Endothelial cell (in vitro differentiated cells): Measurements from ENCODE around the gene ATP8A2. TPM values are rescaled to one million over a fixed set of nuclear protein-coding genes. Genes with fewer than 3 reads are reported as not detected.

Experiments used
- DNase-seq: peaks from one replicate; pipeline ENCODE4 v3.0.0; 2021; ENCODE audit warnings: low spot score
- H3K27ac Mint-ChIP-seq: one replicate; pipeline ENCODE4 v1.8.0; 2021; ENCODE audit warnings: mixed read lengths, inconsistent platforms; ENCODE audit not compliant: unreplicated experiment
- H3K27me3 Mint-ChIP-seq: one replicate; pipeline ENCODE4 v1.8.0; 2021; ENCODE audit warnings: mild to moderate bottlenecking, moderate library complexity, mixed read lengths, inconsistent platforms; ENCODE audit not compliant: unreplicated experiment
- H3K36me3 Mint-ChIP-seq: one replicate; pipeline ENCODE4 v1.8.0; 2021; ENCODE audit warnings: mild to moderate bottlenecking, low read depth, mixed read lengths, inconsistent platforms; ENCODE audit not compliant: unreplicated experiment
- H3K4me1 Mint-ChIP-seq: one replicate; pipeline ENCODE4 v1.8.0; 2021; ENCODE audit warnings: mild to moderate bottlenecking, mixed read lengths, inconsistent platforms; ENCODE audit not compliant: unreplicated experiment
- H3K4me3 Mint-ChIP-seq: one replicate; pipeline ENCODE4 v1.8.0; 2021; ENCODE audit warnings: mild to moderate bottlenecking, mixed read lengths, inconsistent platforms; ENCODE audit not compliant: unreplicated experiment
- H3K9me3 Mint-ChIP-seq: one replicate; pipeline ENCODE4 v1.8.0; 2021; ENCODE audit warnings: mixed read lengths, inconsistent platforms; ENCODE audit not compliant: unreplicated experiment
- total RNA-seq: library from RNA; stranded (reverse); fragmentation: NEBNext Ultra II Directional; extraction: Animal tissue kit (Norgen Biotek cat#: 25700); gene quantifications from one replicate; pipeline ENCODE4 v1.2.1, GENCODE V29; 2021; ENCODE audit not compliant: unreplicated experiment
- TF ChIP-seq, protein P1 (sequence below): fragments of 200-600 bp; sonication (generic); IDR thresholded peaks from one replicate; pipeline ENCODE4 v1.5.0; 2021; ENCODE audit warnings: antibody characterized with exemption; ENCODE audit not compliant: unreplicated experiment

Gene ATP8A2
- total RNA-seq, 1 donor from 2014 or later: 2.1 TPM

DNA sequence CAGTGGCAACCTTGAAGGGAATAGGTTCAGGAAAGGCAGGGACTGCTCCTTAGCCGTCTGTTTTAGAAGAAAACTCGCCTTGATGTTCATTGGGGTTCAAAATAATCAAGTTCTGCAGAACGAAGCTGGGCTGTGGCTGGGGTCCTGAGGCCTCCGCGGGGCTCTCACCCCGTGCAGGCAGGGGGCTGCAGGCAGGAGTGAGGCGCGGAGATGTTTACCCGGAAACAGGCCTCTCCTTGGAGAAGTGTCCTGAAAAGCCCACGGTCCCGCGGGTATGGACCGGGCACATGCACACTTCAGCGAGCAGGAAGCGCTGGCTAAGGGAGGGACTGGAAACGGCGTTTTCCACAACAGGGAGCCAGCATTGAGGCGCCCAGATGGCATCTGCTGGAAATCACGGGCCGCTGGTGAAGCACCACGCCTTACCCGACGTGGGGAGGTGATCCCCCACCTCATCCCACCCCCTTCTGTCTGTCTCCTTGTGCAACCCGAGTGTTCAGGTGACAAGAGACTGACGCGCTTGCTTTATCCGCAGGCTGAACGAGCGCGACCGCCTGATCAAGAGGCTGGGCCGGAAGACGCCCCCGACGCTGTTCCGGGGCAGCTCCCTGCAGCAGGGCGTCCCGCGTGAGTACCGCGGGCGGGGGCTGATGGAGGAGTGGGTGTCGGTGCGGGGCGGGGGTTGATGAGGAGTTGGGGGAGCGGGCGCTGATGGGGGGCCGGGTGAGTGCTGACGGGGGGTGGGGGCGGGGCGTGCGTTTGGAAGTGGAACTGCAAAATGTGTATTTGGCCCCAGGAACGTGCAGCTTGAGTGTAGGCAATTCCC, 640.4 kb downstream of the ATP8A2 start:
- no peak overlapping the region for H3K27ac Mint-ChIP-seq
- peaks cover 21% of the 10 kb centered on the region for H3K4me1 Mint-ChIP-seq
- H3K36me3 Mint-ChIP-seq: peaks cover 11% of the 10 kb centered on the region
- TF ChIP-seq, protein P1, sequence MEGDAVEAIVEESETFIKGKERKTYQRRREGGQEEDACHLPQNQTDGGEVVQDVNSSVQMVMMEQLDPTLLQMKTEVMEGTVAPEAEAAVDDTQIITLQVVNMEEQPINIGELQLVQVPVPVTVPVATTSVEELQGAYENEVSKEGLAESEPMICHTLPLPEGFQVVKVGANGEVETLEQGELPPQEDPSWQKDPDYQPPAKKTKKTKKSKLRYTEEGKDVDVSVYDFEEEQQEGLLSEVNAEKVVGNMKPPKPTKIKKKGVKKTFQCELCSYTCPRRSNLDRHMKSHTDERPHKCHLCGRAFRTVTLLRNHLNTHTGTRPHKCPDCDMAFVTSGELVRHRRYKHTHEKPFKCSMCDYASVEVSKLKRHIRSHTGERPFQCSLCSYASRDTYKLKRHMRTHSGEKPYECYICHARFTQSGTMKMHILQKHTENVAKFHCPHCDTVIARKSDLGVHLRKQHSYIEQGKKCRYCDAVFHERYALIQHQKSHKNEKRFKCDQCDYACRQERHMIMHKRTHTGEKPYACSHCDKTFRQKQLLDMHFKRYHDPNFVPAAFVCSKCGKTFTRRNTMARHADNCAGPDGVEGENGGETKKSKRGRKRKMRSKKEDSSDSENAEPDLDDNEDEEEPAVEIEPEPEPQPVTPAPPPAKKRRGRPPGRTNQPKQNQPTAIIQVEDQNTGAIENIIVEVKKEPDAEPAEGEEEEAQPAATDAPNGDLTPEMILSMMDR: no peak
- no peaks in the 10 kb centered on the region for H3K9me3 Mint-ChIP-seq
- H3K4me3 Mint-ChIP-seq: no peak overlapping the region
- H3K27me3 Mint-ChIP-seq: no peaks in the 10 kb centered on the region
- DNase-seq: no peak

DNA sequence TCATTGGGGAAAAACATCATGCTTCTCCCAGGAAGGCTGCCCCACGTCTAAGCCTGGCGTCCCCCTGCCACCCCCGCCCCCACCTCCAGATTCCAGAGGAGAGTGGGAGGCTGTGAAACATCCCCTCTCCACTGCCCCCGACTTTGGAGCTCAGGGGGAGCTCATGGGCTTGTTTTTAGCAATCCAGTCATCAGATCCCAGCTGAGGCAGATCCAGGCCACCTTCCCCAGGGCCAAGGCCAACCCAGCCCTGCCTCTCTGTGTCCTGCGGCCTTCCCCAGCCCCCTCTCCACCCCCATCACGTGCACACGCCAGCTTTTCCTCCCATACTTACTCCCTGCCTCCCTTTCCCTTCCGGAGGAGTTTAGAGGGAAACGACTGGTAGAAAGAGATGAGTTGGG, 641.2 kb downstream of the ATP8A2 start:
- TF ChIP-seq, protein P1: no peak
- no peak overlapping the region for H3K27ac Mint-ChIP-seq
- DNase-seq: no peak
- no peak overlapping the region for H3K4me3 Mint-ChIP-seq
- peaks cover 11% of the 10 kb centered on the region for H3K36me3 Mint-ChIP-seq
- no peaks in the 10 kb centered on the region for H3K9me3 Mint-ChIP-seq
- H3K4me1 Mint-ChIP-seq: peaks cover 20% of the 10 kb centered on the region
- no peaks in the 10 kb centered on the region for H3K27me3 Mint-ChIP-seq

DNA sequence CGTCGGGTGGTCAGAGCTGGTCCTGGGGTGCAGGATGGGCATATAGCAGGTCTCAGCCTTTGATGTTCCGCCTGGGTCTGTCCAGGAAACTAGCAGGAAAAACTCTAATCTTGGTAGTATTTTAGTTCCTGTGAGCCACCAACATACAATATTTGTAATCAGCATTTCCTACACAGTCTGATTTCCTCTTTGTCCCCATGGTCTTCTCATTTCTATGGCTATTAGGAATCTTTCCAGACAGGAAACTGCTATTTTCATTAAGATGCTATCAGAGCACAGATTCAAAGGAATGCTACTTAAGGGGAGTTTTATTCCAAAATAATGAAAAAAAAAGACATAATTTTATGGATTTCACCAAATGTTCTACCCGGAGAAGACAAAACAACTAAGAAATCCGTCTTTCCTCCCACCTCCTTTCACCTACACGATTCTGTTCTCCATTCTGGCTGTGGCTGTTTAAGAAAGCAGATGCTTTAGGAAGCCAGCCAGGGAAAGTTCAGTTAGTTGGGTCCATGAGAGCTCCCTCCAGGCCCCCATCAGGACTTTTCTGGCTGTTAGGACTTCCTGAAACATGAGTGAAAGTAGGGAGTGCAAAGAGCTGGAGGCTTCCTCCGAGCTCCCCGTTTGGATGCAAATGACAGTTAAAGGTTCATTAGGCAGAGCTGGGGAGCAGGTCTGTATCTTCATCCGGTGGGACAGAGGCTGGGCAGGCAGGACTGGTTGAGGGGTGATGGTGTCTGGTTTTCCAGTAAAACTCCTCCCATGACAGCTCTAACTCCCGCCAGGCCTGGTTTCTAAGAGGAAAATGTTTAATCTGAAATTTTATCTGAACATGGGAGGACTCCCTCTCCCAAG, 643.7 kb downstream of the ATP8A2 start:
- DNase-seq: no peak
- Mint-ChIP-seq H3K27me3 (no peaks in the 10 kb centered on the region), H3K27ac (peak overlapping the region; percentile 61), H3K4me3 (no peak overlapping the region), H3K4me1 (peaks cover 41% of the 10 kb centered on the region), H3K9me3 (no peaks in the 10 kb centered on the region), H3K36me3 (peaks cover 14% of the 10 kb centered on the region)
- TF ChIP-seq, protein P1: no peak

DNA sequence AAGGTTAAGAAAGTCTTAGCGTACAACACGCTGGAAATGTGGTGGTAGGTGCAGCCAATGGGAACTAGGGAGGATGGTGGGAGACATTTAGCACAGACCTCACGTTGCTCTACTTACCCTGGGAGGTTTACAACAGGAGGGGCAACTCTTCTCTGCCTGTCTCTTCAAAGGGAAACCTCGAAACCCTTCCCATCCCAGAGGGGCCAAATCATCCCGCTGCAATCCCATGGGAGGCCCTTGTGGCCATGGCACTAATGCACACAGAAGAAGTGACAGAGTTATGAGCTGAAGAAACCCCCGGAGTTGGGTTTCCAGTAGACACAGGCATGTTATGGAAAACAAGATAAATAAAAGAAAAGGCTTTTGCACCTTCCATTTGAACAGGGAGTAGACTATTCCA, 644.4 kb downstream of the ATP8A2 start:
- Mint-ChIP-seq H3K27ac (no peak overlapping the region), H3K4me1 (peaks cover 48% of the 10 kb centered on the region), H3K27me3 (no peaks in the 10 kb centered on the region), H3K9me3 (no peaks in the 10 kb centered on the region), H3K36me3 (peaks cover 19% of the 10 kb centered on the region), H3K4me3 (no peak overlapping the region)
- DNase-seq: no peak
- TF ChIP-seq, protein P1: no peak
